ENCODE measurements around the gene PACS2. TPM values are rescaled to one million over a fixed set of nuclear protein-coding genes. Genes with fewer than 3 reads are reported as not detected.

Gene PACS2
- total RNA-seq, 1 experiment from 2014 or later = 55.2 TPM

GRCh38 chr14:105368032-105368417 is 53.5 kb downstream of the PACS2 start:
- DNase-seq (ENCODE audit: low read depth, low spot score) (no peak), ATAC-seq (no peak)
- H3K9me3 ChIP-seq (ENCODE audit: control insufficient read depth, insufficient read depth, low read depth, low read length) = no peaks in the 10 kb centered on the region
- no peak for TF ChIP-seq CTCF (IDR thresholded peaks at IDR 0.05)
- TF ChIP-seq REST (IDR thresholded peaks at IDR 0.05; ENCODE audit: insufficient read depth in 1 of 2, low read depth in 2 of 2, low read length in 1 of 2) = no peak
- TF ChIP-seq SIN3A (IDR thresholded peaks at IDR 0.05; ENCODE audit: borderline replicate concordance, insufficient read depth, low read depth, low read length) = no peak
- no peak for TF ChIP-seq TCF7L2 (IDR thresholded peaks at IDR 0.05; ENCODE audit: low read depth, low read length)
- TF ChIP-seq POLR2AphosphoS5 (IDR thresholded peaks at IDR 0.05; ENCODE audit: low read depth, low read length) = no peak
- H3K4me3 ChIP-seq (ENCODE audit: low read depth in 2 of 2, low read length in 2 of 2) = no peak overlapping the region
- in situ Hi-C loops (cut with HindIII; ENCODE audit: low pct_unique_long_range_greater_than_20kb, low sequenced_read_pairs) = no loop called here
- BruUV-seq (replicated peaks) = no TSS peak
- ChIA-PET CTCF (no interaction called here), POLR2A (no interaction called here)
- intact Hi-C loops (cut with micrococcal nuclease; ENCODE audit: unreplicated experiment) = no loop called here
- H3K4me1 ChIP-seq (ENCODE audit: control insufficient read depth, insufficient read depth, low read length) = no peaks in the 10 kb centered on the region
- no peaks in the 10 kb centered on the region for H3K27me3 ChIP-seq (ENCODE audit: control insufficient read depth, insufficient read depth, low read length)
- H3K27ac ChIP-seq (ENCODE audit: low read length) = no peak overlapping the region
- no peaks in the 10 kb centered on the region for H3K36me3 ChIP-seq (ENCODE audit: control insufficient read depth, insufficient read depth, low read length)

GRCh38 chr14:105368426-105368825 is 53.9 kb downstream of the PACS2 start:
- DNase-seq (ENCODE audit: low read depth, low spot score) (no peak), ATAC-seq (no peak)
- intact Hi-C loops (cut with micrococcal nuclease; ENCODE audit: unreplicated experiment) (no loop called here), in situ Hi-C loops (cut with HindIII; ENCODE audit: low pct_unique_long_range_greater_than_20kb, low sequenced_read_pairs) (no loop called here)
- ChIA-PET POLR2A (no interaction called here), CTCF (no interaction called here)
- BruUV-seq (replicated peaks) = no TSS peak
- Histone ChIP-seq H3K9me3 (ENCODE audit: control insufficient read depth, insufficient read depth, low read depth, low read length) (no peaks in the 10 kb centered on the region), H3K4me3 (ENCODE audit: low read depth in 2 of 2, low read length in 2 of 2) (no peak overlapping the region), H3K36me3 (ENCODE audit: control insufficient read depth, insufficient read depth, low read length) (no peaks in the 10 kb centered on the region), H3K27me3 (ENCODE audit: control insufficient read depth, insufficient read depth, low read length) (no peaks in the 10 kb centered on the region), H3K27ac (ENCODE audit: low read length) (no peak overlapping the region), H3K4me1 (ENCODE audit: control insufficient read depth, insufficient read depth, low read length) (no peaks in the 10 kb centered on the region)
- TF ChIP-seq POLR2AphosphoS5 (IDR thresholded peaks at IDR 0.05; ENCODE audit: low read depth, low read length) (no peak), TCF7L2 (IDR thresholded peaks at IDR 0.05; ENCODE audit: low read depth, low read length) (no peak), SIN3A (IDR thresholded peaks at IDR 0.05; ENCODE audit: borderline replicate concordance, insufficient read depth, low read depth, low read length) (no peak), REST (IDR thresholded peaks at IDR 0.05; ENCODE audit: insufficient read depth in 1 of 2, low read depth in 2 of 2, low read length in 1 of 2) (no peak), CTCF (IDR thresholded peaks at IDR 0.05) (no peak)
